Activated CD4-positive, alpha-beta T cell treated with anti-CD3 and anti-CD28 coated beads for 1 hour (primary cell): ENCODE results near the gene TM6SF1.
"Not testable (repeated sequence)": the region's sequence is repeated elsewhere in the genome, so short reads cannot be mapped to it uniquely, and the experiment has no call there.

Experiments used
- DNase-seq: peaks from one replicate; pipeline ENCODE4 v3.0.0-alpha.2; 2020

The TM6SF1 gene

GRCh38 chr15:83118968-83119367 lies 11.5 kb downstream of the TM6SF1 start:
- DNase-seq: no peak

- no peak for DNase-seq
Observed at GRCh38 chr15:83119968-83120581, 12.6 kb downstream of the TM6SF1 start.

GRCh38 chr15:83123529-83123928 lies 16.1 kb downstream of the TM6SF1 start:
- no peak for DNase-seq

GRCh38 chr15:83127547-83128150 lies 20.2 kb downstream of the TM6SF1 start:
- no peak for DNase-seq

GRCh38 chr15:83129791-83130190 lies 22.3 kb downstream of the TM6SF1 start:
- no peak for DNase-seq

GRCh38 chr15:83132861-83133523 lies 25.5 kb downstream of the TM6SF1 start:
- DNase-seq: no peak

- DNase-seq: not testable (repeated sequence)
Observed at GRCh38 chr15:83142151-83142550, 34.7 kb downstream of the TM6SF1 start.

GRCh38 chr15:83144771-83145170 lies 37.3 kb downstream of the TM6SF1 start:
- DNase-seq: no peak

- DNase-seq: no peak
Observed at GRCh38 chr15:83153288-83153687, 45.8 kb downstream of the TM6SF1 start.

GRCh38 chr15:83155942-83156341 lies 48.5 kb downstream of the TM6SF1 start:
- no peak for DNase-seq

- no peak for DNase-seq
Observed at GRCh38 chr15:83158393-83158792, 50.9 kb downstream of the TM6SF1 start.

- no peak for DNase-seq
Observed at GRCh38 chr15:83160741-83161140, 53.3 kb downstream of the TM6SF1 start.

GRCh38 chr15:83163032-83163431 lies 55.6 kb downstream of the TM6SF1 start:
- no peak for DNase-seq

- DNase-seq: no peak
Observed at GRCh38 chr15:83164111-83164770, 56.8 kb downstream of the TM6SF1 start.

- DNase-seq: no peak
Observed at GRCh38 chr15:83164771-83165404, 57.4 kb downstream of the TM6SF1 start.

GRCh38 chr15:83166218-83166617 lies 58.8 kb downstream of the TM6SF1 start:
- no peak for DNase-seq

- no peak for DNase-seq
Observed at GRCh38 chr15:83166830-83167229, 59.4 kb downstream of the TM6SF1 start.

- DNase-seq: not testable (repeated sequence)
Observed at GRCh38 chr15:83169576-83169975, 62.1 kb downstream of the TM6SF1 start.

GRCh38 chr15:83170474-83171165 lies 63.2 kb downstream of the TM6SF1 start:
- no peak for DNase-seq

GRCh38 chr15:83174891-83175290 lies 67.4 kb downstream of the TM6SF1 start:
- no peak for DNase-seq

- DNase-seq: no peak
Observed at GRCh38 chr15:83178390-83178789, 70.9 kb downstream of the TM6SF1 start.

GRCh38 chr15:83178869-83179325 lies 71.5 kb downstream of the TM6SF1 start:
- DNase-seq: no peak

GRCh38 chr15:83185561-83185960 lies 78.1 kb downstream of the TM6SF1 start:
- DNase-seq: no peak
